Measurements from ENCODE around the gene SNX9.

SNX9 gene

DNA sequence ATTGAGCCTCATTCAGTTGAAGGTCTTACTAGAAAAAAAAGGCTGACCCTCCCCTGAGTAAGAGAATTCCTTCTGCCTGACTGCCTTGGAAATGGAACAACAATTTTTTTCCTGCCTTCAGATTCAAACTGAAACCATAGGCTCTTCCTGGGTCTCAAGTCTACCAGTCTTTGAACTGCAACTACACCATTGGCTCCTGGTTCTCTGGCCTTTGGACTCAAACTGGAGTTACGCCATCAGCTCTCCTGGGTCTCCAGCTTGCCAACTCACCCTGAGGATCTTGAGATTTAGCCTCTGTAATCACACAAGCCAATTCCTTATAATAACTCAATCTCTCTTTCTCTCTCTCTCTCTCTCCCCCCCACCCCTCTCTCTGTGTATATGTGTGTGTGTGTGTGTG, 36.0 kb upstream of the SNX9 start:
- H3K27ac ChIP-seq = no peak overlapping the region
- H3K4me1 ChIP-seq = no peaks in the 10 kb centered on the region
- H2AFZ ChIP-seq = no peak overlapping the region
- no peak overlapping the region for H3K4me2 ChIP-seq (ENCODE audit: low read length)
- H3K36me3 ChIP-seq (ENCODE audit: control insufficient read depth, insufficient read depth, low read length) = no peaks in the 10 kb centered on the region
- no peaks in the 10 kb centered on the region for H3K9me3 ChIP-seq (ENCODE audit: control insufficient read depth, low read length)
- H3K9ac ChIP-seq = no peak overlapping the region
- no peak overlapping the region for H3K4me3 ChIP-seq (ENCODE audit: low read depth, low read length)
- H3K79me2 ChIP-seq = no peaks in the 10 kb centered on the region
- H3K27me3 ChIP-seq (ENCODE audit: control insufficient read depth, insufficient read depth, low read length) = no peaks in the 10 kb centered on the region
- no peak for TF ChIP-seq CTCF (IDR thresholded peaks at IDR 0.05)

GRCh38 chr6:157788180-157788579, 34.9 kb upstream of the SNX9 start:
- no peak overlapping the region for H3K27ac ChIP-seq

DNA sequence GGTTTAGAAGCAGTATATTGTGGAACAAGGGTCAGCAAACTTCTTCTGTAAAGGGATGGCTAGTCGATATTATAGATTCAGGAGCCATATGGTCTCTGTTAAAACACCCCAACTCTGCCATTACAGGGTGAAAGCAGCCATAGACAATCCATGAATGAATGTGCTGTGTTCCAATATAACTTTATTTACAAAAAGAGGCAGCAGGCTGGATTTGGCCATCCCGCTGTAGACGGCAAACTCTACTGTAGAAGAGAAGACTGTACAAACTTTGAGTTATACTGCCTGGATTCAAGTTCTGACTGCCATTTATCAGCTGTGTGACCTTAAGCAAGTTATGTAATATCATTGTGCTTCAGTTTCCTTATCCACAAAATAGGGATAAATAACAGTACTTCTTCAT, 33.7 kb upstream of the SNX9 start:
- Histone ChIP-seq H3K27me3 (ENCODE audit: control insufficient read depth, insufficient read depth, low read length) (no peaks in the 10 kb centered on the region), H3K36me3 (ENCODE audit: control insufficient read depth, insufficient read depth, low read length) (no peaks in the 10 kb centered on the region), H3K4me1 (no peaks in the 10 kb centered on the region), H3K4me3 (ENCODE audit: low read depth, low read length) (no peak overlapping the region), H3K9me3 (ENCODE audit: control insufficient read depth, low read length) (no peaks in the 10 kb centered on the region), H3K79me2 (no peaks in the 10 kb centered on the region), H3K9ac (no peak overlapping the region), H2AFZ (no peak overlapping the region), H3K27ac (no peak overlapping the region), H3K4me2 (ENCODE audit: low read length) (no peak overlapping the region)
- no peak for TF ChIP-seq CTCF (IDR thresholded peaks at IDR 0.05)

More at GRCh38 chr6:157788180-157788579, 34.9 kb upstream of the SNX9 start:
- Histone ChIP-seq H3K9me3 (ENCODE audit: control insufficient read depth, low read length) (no peaks in the 10 kb centered on the region), H2AFZ (no peak overlapping the region), H3K79me2 (no peaks in the 10 kb centered on the region), H3K9ac (no peak overlapping the region), H3K27me3 (ENCODE audit: control insufficient read depth, insufficient read depth, low read length) (no peaks in the 10 kb centered on the region), H3K4me2 (ENCODE audit: low read length) (no peak overlapping the region), H3K36me3 (ENCODE audit: control insufficient read depth, insufficient read depth, low read length) (no peaks in the 10 kb centered on the region), H3K4me1 (no peaks in the 10 kb centered on the region), H3K4me3 (ENCODE audit: low read depth, low read length) (no peak overlapping the region)
- TF ChIP-seq CTCF (IDR thresholded peaks at IDR 0.05) = no peak

DNA sequence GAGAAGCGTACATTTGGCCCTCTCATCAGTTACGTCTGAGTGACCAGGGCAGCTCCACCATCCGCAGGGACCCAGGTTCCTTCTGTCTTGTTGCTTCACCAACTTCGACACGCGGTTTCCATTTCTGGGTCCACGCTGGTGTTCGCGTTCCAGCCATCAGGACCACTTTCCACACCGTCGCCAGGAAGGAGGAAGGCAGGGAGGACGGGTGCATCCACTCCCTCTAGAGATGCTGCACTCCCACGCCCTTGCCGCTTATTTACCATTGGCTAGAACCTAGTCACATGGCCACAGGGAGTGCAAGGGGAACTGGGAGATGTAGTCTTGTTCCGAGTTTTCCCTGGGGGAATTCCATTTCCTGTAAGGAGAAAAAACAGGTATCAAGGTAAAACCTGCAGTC, 33.2 kb upstream of the SNX9 start:
- Histone ChIP-seq H3K36me3 (ENCODE audit: control insufficient read depth, insufficient read depth, low read length) (no peaks in the 10 kb centered on the region), H3K27ac (no peak overlapping the region), H3K27me3 (ENCODE audit: control insufficient read depth, insufficient read depth, low read length) (no peaks in the 10 kb centered on the region), H3K79me2 (no peaks in the 10 kb centered on the region), H3K4me3 (ENCODE audit: low read depth, low read length) (no peak overlapping the region), H3K4me1 (no peaks in the 10 kb centered on the region), H3K4me2 (ENCODE audit: low read length) (no peak overlapping the region), H3K9me3 (ENCODE audit: control insufficient read depth, low read length) (no peaks in the 10 kb centered on the region), H2AFZ (no peak overlapping the region), H3K9ac (no peak overlapping the region)
- no peak for TF ChIP-seq CTCF (IDR thresholded peaks at IDR 0.05)

GRCh38 chr6:157790548-157791160, 32.4 kb upstream of the SNX9 start:
- no peak for TF ChIP-seq CTCF (IDR thresholded peaks at IDR 0.05)
- H3K27ac ChIP-seq = no peak overlapping the region
- no peak overlapping the region for H3K4me2 ChIP-seq (ENCODE audit: low read length)

More at GRCh38 chr6:157790548-157791160, 32.4 kb upstream of the SNX9 start:
- H3K9ac ChIP-seq = no peak overlapping the region
- H3K79me2 ChIP-seq = no peaks in the 10 kb centered on the region
- no peaks in the 10 kb centered on the region for H3K4me1 ChIP-seq
- H3K9me3 ChIP-seq (ENCODE audit: control insufficient read depth, low read length) = no peaks in the 10 kb centered on the region
- no peak overlapping the region for H2AFZ ChIP-seq
- no peaks in the 10 kb centered on the region for H3K36me3 ChIP-seq (ENCODE audit: control insufficient read depth, insufficient read depth, low read length)
- no peaks in the 10 kb centered on the region for H3K27me3 ChIP-seq (ENCODE audit: control insufficient read depth, insufficient read depth, low read length)
- H3K4me3 ChIP-seq (ENCODE audit: low read depth, low read length) = no peak overlapping the region
